AG10803 (cell line): ENCODE measurements around the gene VWA8.

ENCODE experiments used
- DNase-seq: peaks from one replicate; pipeline ENCODE4 v3.0.0; 2010; ENCODE audit warnings: low read depth
- H3K4me3 ChIP-seq: 2 replicates; pipeline ENCODE4 v1.5.1; 2011; ENCODE audit warnings: mild to moderate bottlenecking, low read length, control low read depth
- TF ChIP-seq, protein P1 (sequence below): conservative IDR thresholded peaks from 2 replicates; pipeline ENCODE4 v1.5.1; 2011; ENCODE audit warnings: mild to moderate bottlenecking, low read length, control low read depth, inconsistent platforms

Gene VWA8

DNA sequence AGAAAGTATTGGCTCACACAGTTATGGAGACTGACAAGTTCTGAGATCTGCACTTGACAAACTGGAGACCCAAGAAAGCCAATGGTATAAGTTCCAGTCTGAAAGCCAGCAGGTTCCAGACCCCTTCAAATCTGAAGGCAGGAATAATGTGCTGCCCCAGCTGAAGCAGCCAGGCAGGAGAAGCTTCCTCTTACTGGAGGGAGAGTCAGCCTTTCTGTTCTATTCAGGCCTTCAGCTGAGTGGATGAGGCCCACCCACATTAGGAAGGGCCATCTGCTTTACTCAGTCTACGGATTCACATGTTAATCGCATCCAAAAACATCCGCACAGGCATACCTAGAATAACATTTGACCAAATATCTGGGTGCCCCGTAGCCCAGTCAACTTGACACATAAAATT lies 8.2 kb upstream of the VWA8 start:
- TF ChIP-seq, protein P1, sequence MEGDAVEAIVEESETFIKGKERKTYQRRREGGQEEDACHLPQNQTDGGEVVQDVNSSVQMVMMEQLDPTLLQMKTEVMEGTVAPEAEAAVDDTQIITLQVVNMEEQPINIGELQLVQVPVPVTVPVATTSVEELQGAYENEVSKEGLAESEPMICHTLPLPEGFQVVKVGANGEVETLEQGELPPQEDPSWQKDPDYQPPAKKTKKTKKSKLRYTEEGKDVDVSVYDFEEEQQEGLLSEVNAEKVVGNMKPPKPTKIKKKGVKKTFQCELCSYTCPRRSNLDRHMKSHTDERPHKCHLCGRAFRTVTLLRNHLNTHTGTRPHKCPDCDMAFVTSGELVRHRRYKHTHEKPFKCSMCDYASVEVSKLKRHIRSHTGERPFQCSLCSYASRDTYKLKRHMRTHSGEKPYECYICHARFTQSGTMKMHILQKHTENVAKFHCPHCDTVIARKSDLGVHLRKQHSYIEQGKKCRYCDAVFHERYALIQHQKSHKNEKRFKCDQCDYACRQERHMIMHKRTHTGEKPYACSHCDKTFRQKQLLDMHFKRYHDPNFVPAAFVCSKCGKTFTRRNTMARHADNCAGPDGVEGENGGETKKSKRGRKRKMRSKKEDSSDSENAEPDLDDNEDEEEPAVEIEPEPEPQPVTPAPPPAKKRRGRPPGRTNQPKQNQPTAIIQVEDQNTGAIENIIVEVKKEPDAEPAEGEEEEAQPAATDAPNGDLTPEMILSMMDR, result no peak
- no peak for DNase-seq
- H3K4me3 ChIP-seq, result no peak overlapping the region

DNA sequence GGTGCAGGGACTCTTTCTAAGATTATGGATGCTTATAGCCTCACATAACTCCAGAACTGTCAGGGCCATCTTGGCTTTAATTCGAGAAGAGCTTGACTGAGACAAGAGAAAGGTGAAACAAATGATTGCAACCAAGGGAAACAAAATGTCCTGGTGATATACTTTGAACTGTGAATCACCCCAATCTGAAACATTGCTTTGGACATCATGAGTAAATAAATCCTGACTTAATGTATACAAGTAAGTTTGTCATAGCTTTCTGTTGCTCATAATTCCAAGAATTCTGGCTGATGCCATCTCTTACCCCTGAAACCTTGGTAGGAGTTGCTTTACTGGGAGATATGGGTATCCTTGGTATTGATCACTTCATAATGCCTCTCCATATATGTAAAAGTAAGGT lies 5.8 kb upstream of the VWA8 start:
- DNase-seq, result no peak
- TF ChIP-seq, protein P1, result no peak

DNA sequence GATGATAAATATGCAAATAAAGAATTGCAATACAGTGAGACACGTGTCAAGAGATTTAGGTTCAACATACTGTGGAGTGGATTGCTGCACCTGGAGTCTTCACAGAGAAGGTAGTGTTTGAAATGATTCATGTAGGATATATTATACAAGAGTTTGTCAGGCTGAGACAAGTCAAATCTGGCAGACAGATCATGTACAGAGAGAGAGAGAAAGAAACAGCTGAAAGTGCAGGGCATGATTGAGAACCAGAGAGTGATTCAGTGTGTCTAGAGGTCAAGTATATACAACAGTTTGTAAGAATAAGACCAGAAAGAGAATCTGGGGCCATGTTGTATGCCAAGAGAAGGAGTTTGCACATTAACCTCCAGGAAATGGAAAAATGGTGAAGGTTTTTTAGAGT lies 2.1 kb upstream of the VWA8 start:
- no peak for DNase-seq
- TF ChIP-seq, protein P1, result no peak
- no peak overlapping the region for H3K4me3 ChIP-seq

More for the DNA sequence above, 5.8 kb upstream of the VWA8 start:
- H3K4me3 ChIP-seq, result no peak overlapping the region

DNA sequence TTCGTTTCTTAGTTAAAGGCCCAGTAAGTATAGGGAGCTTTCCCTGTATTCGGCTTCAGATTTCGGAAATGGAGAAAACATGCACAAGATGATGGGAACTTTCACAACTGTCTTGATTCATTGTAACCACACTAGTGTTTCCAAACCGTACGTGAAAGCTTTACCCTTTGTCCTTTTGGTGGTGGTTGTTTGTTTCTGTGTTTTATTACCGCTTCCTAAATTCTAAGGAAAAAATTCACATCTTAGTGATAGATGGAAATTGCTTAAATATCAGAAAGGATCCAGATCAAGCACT lies 504 bp upstream of the VWA8 start:
- TF ChIP-seq, protein P1, result no peak
- peak overlapping the region; percentile 78 for H3K4me3 ChIP-seq
- DNase-seq, result no peak

DNA sequence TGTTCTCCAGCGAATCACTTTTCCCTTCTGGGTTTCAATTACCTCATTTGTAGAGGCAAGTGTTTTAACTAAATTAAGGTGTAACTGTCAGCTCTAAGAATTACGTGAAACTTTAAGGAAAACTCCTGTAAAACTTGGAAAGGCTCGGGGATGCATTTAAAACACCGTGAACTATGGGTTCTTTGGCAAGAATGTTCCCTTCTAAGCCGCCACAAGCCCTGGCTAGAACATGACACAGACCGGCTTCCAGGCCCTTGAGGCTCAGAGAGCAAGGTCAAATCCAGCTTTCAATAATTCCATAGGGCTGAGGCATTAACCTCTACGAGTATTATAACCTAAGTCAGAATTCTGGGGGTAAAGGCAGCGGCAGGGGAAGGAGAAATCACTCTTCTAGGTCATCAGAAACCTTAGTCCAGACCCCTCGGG lies 685 bp downstream of the VWA8 start:
- TF ChIP-seq, protein P1, result no peak
- DNase-seq, result peak; percentile 39
- H3K4me3 ChIP-seq, result peak overlapping the region; percentile 78

DNA sequence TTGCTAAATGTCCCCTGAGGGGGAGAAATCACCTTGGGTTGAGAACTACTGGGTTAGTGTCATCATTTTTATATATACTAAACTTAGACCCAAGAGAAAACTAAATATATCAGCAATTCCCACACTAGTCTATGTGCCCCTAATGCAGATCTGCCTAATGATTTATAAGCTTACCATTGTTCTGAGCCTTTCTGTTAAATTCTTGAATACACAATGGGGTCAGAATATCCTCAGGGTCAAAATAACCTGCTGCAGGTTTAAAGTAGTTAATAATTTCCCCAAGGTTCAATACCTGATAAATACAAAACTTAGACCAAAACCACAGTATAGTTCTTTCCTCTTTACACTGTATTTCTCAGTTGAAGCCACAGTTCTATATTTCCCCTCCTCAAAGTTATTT lies 4.6 kb downstream of the VWA8 start:
- TF ChIP-seq, protein P1, result no peak
- DNase-seq, result no peak
- H3K4me3 ChIP-seq, result no peak overlapping the region

DNA sequence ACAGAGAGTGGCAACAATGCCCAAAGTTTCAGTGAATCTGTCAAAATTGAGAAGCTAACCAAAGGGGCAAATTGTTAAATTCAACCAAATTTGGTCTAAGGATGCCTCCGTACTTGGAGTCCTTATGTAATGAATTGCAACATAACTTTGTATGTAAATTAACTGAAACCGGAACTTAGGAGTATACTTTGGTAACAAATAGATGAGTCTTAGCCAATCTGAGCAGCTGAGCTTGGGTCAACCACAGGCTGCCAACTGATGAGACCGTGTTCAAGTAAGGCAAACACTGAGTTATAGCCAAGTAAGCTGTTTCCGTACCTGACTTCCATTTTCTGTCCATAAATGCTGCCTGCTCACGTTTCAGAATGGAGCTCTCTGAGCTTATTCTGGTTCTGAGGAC lies 5.3 kb downstream of the VWA8 start:
- TF ChIP-seq, protein P1, result no peak
- no peak overlapping the region for H3K4me3 ChIP-seq
- DNase-seq, result no peak
